ENCODE data around the gene ATAT1. TPM values are rescaled to one million over a fixed set of nuclear protein-coding genes. Genes with fewer than 3 reads are reported as not detected.

ATAT1 gene
- 18.2 and 19.7 TPM in 2 replicates for polyA plus RNA-seq

GRCh38 chr6:30626484-30627366 is at the start of gene ATAT1:
ATAT1 (plus strand) TSS chr6:30626874.

GRCh38 chr6:30616811-30617564 is 9.7 kb upstream of the ATAT1 start, which contains the start of gene PPP1R10:
PPP1R10 (minus strand) TSS chr6:30617243; CDS start chr6:30609944, 7,299 bp downstream.

GRCh38 chr6:30617565-30618269 is 9.0 kb upstream of the ATAT1 start, which contains the start of gene MRPS18B:
MRPS18B (plus strand) TSS chr6:30617840; CDS start chr6:30617866, 26 bp downstream.

GRCh38 chr6:30646450-30647241 is 20.0 kb downstream of the ATAT1 start, which contains the start of gene C6orf136:
C6orf136 (plus strand) TSS chr6:30647133; CDS start chr6:30647232, 99 bp downstream.

GRCh38 chr6:30672445-30673253 is 46.0 kb downstream of the ATAT1 start, which contains the start of gene DHX16:
DHX16 (minus strand) TSS chr6:30673006; CDS start chr6:30672841, 165 bp downstream.

GRCh38 chr6:30686009-30686907 is 59.6 kb downstream of the ATAT1 start, which contains the start of gene PPP1R18:
PPP1R18 (minus strand) TSS chr6:30686645; CDS start chr6:30686018, 627 bp downstream.

GRCh38 chr6:30690403-30691207 is 63.9 kb downstream of the ATAT1 start, which contains the start of gene NRM:
NRM (minus strand) TSS chr6:30690984; CDS start chr6:30690974, 10 bp downstream.

Other genes starting within 250 kb of the ATAT1 start
- gene HLA-E, start 137.4 kb upstream of the ATAT1 start, polyA plus RNA-seq, result 1.2 and 1.7 TPM in 2 replicates
- 7.4 and 8.5 TPM in 2 replicates for gene GNL1, start 70.4 kb upstream of the ATAT1 start, polyA plus RNA-seq
- 5.1 and 9.6 TPM in 2 replicates for gene PRR3, start 69.6 kb upstream of the ATAT1 start, polyA plus RNA-seq
- gene ABCF1, start 55.4 kb upstream of the ATAT1 start, polyA plus RNA-seq, result 82.3 and 83.9 TPM in 2 replicates
- gene PPP1R10, start 9.6 kb upstream of the ATAT1 start, polyA plus RNA-seq, result 28.5 and 31.5 TPM in 2 replicates
- 44.7 and 48.8 TPM in 2 replicates for gene MRPS18B, start 9.0 kb upstream of the ATAT1 start, polyA plus RNA-seq
- 148 and 276 TPM in 2 replicates for gene C6orf136, start 20.3 kb downstream of the ATAT1 start, polyA plus RNA-seq
- gene DHX16, start 46.1 kb downstream of the ATAT1 start, polyA plus RNA-seq, result 6.8 and 13.8 TPM in 2 replicates
- gene PPP1R18, start 59.8 kb downstream of the ATAT1 start, polyA plus RNA-seq, result 1.7 and 1.9 TPM in 2 replicates
- gene NRM, start 64.1 kb downstream of the ATAT1 start, polyA plus RNA-seq, result 0.53 and 1.5 TPM in 2 replicates
- gene MDC1, start 90.4 kb downstream of the ATAT1 start, polyA plus RNA-seq, result 1.9 and 5.6 TPM in 2 replicates
- gene TUBB, start 93.5 kb downstream of the ATAT1 start, polyA plus RNA-seq, result 159 and 174 TPM in 2 replicates
- 34.3 and 35.3 TPM in 2 replicates for gene FLOT1, start 115.8 kb downstream of the ATAT1 start, polyA plus RNA-seq
- 2.5 and 2.7 TPM in 2 replicates for gene IER3, start 117.7 kb downstream of the ATAT1 start, polyA plus RNA-seq

Measured in Purkinje cell (primary cell).